Activated naive CD4-positive, alpha-beta T cell (primary cell): ENCODE measurements around the gene RMDN2.

ENCODE experiments used
- DNase-seq, 4 experiments: peaks; one replicate each; lab custom pipeline; 2025; lab: John Stamatoyannopoulos, UW

RMDN2 gene, protein sequence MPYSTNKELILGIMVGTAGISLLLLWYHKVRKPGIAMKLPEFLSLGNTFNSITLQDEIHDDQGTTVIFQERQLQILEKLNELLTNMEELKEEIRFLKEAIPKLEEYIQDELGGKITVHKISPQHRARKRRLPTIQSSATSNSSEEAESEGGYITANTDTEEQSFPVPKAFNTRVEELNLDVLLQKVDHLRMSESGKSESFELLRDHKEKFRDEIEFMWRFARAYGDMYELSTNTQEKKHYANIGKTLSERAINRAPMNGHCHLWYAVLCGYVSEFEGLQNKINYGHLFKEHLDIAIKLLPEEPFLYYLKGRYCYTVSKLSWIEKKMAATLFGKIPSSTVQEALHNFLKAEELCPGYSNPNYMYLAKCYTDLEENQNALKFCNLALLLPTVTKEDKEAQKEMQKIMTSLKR

DNA sequence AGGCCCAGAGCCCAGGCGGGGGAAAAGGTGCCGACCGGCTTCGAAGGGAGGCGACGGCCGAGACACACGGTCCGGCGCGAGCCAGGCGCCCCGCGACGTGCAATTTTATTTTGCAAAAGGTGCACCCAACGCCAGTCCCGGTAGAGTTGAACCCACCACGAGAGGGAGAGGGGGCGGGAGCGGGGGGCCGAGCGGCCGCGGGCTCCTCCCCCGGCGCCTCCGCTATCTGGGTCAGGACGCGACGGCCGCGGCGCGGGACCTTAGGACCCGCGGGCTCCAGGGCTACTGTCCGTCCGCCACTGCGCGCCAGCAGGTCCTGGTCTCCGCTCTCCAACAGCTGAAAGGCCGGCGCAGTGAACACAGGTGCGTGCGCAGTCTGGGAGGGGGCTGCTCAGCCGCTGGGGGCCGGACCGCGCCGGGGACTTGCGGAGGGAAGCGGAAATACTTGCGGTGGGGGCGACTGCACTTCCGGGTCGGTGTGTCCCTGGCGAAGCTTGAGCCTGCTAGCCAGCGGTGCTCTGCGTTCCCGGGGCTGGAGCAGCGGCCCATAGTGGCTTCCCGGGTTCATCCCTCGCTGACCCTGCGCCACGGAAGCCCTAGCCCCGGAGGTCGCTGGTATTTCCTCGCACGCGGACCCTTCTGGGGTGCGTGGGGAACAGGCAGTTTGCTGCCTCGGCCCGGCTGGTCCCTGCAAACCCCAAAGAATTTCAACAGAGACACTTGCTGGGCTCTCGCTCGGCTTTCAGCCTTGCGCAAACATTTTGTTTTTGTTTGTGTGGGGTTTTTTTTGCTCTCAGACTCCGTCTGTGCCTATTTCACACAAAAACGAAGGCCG, at the start of gene RMDN2:
RMDN2 (plus strand) TSS at position 225 of the 835 bp plus-strand sequence. CDS start 3,991 bp downstream, outside the sequence.
- DNase-seq: peak; percentile 40 to 72 (median 58)

DNA sequence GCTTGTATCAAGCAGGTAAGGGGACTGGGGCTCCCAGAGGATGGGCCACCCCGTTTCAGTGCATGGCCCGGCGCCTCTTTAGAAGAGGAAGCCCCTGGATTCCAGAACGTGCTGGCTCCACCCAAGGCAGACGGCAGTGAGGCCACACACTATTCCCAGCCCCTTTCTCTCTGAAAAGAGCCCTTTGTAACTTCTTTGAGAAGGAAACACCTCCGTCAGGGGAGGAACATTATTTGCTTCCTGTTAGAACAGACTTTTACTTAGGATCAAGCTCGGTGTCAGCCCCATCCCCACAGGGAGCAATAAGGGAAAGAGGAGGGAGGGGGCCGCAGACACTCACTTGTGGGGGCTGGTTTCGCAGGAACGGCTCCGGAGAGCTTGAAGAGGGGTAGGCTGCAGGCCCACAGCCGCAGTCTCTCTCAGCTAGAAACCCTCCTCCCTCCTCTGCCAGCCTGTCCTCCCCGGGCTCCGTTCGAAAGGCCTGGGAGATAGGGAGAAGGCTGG, 49.6 kb upstream of the RMDN2 start:
- DNase-seq: no peak

DNA sequence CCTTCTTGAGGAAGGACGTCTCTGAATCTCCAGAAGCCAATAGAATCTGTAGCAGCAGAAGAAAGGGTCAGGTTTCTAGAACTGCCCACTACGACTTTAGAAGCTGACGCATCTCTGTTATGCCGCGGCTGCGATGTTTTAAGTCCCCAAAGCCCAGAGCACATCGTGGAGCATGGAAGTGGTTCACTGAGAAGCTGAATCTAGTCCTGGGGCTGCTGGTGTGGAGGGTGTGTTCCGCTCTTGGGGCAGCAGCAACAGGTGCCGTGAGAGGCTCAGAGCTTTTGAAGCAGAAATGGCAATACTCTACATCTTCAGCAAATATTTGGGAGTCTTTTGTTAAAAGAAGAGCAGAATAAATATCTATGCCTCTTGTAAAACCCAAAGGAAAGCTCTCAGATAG, 48.9 kb upstream of the RMDN2 start:
- DNase-seq: no peak

DNA sequence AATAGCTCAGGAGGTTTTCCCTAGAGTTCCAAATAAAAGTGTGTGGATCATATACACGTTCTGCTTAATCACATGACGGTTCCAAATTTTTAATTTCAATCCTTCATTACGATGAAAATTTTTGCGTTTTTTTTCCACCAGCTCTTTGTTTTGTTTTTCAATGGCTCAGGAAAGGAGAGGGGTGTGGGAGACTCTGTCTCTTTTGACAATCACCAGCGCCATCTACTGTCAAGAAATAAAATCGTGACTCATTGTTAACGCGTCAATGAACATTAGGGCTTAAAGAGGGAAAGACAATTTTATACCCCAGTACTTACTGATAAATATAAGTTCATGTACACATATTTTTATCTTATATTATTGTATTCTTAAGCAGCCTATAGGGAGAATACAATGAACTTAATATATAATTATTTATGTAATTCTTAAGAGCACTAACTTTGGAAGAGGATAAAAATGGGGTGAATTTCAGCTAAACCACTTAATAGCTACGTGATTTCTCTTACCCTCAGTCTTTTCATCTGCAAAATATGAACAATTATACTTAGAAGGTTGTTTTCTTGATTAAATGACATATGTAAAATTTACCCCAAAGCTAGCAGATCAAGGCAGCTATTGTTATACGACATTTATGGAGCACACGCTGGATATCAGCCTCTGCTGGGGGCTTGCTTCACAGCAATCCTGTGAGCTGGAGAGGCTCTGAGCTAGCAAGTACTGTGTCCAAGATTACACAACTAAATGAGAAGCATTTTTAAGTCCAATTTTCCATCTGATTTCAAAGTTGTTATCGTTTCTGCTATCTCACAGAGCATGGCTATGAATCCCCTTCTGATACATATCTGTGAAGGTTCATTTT, 47.4 kb upstream of the RMDN2 start:
- DNase-seq: no peak

DNA sequence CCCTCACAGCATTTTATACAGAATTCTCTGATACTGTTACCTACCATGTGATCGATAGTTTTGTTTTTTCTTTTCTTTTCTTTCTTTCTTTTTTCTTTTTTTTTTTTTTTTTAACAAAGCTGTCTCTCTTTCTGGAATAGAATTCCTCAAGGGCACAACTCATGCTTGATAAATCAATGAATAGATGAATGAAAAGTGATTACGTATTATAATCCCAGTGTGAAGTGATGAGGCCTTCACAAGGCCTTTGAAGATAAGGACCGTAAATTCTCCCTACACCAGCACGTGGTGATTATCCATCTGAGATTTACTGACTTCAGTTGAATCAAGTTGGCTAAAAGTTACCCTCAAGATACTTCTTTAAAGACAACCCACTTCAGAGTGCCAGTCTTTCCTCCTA, 46.6 kb upstream of the RMDN2 start:
- no peak for DNase-seq

DNA sequence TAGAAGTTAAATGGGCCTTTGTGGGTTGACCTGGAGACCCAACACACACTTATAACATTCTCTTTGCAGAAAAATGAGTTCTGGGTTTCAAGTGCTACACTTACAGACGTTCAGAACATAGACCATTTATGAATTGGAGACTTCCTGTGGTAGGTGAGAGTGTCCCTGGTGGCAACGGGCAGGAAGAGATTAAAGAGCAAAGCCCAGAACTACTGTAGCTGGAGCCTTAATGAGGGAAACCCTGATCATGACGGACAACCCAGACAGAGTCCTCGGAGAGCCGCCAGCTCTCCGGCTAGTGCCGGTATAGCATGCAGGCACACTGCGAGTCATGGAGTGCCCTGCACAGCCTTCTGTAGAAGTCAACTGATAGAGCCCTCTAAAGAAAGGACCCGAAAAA, 44.5 kb upstream of the RMDN2 start:
- DNase-seq: no peak

DNA sequence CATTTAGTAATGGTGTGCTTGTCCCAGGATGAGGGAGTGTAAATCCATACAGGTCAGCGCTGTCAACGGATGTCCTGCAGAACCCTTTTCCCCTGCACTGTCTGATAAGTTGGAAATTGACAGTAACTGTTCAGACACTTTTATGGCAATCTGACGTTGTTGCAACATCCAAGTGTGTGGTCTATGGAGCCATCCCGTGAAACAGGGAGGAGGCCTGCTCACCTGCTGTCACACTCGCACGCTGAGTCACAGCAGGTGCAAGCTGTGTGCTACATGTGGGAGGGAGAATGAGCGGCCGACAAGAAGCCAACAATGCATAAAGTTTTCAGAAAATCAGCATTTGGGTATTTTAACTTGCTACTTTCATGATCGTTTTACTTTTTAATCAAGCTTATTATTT, 43.7 kb upstream of the RMDN2 start:
- DNase-seq: no peak

DNA sequence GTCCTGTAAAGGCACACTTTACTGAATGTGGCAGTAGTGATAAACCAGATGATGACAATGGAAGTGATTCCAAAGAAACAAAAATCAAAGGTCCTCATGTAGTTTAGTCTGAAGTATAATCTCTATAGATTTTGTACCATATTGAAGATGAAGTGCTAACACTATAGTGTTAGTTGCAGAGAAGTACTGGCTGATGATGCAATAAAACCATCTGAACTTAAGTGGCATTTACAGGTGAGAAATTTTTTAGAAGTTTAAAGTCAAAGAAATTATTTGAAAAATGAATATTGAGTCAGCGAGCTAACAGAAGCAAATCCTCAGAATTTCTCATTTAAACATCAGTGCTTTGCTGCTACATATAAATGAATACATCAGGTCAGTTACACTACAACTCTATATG, 43.1 kb upstream of the RMDN2 start:
- no peak for DNase-seq

DNA sequence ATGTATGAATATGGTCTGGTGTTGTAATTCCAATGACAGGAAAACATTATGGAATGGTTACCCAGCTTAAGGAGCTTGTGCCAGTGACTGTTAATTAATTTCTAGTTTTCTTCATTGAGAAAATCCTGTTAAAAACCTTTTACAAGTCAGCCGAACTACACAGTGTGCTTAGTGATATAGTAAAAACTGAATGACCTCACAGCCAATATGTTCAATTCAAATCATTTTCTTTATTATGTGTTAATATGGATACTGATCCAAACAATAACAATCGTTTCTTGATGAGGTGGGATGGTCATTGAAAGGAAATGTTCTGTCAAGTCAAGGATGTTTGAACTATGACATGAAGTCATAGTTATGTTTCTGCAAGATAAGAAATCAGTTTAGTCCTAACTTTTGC, 41.6 kb upstream of the RMDN2 start:
- DNase-seq: no peak

DNA sequence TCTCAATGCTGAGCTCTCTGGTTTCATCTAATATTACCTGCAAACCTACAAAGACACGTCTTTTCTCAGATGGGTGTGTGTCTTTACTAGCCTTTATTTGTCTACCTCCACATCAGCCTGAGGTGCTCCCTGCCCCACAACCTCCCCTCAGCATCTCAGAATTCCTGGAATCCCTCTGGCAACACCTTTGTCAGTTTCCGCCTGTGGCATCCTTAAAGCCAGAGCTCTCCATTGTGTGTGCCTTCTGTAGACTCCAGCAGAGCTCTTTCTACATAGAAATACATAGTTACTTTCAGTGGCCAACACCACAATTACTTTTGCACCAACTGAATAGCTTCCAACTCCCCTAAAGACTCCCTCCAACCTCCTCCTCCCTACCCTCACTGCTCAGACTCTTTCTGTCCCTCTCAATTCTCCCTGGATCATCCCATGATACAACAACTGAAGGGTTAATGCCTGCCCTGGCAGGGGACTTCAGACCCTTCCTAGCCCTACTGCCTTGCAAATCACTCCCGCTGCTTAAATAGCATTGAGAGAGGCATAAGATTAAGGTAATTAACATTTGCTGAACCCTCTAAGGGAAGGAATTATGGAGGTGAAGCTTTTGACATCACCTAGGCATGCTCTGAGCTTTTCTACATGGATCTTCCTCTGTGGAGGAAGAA, 39.6 kb upstream of the RMDN2 start:
- DNase-seq: no peak

DNA sequence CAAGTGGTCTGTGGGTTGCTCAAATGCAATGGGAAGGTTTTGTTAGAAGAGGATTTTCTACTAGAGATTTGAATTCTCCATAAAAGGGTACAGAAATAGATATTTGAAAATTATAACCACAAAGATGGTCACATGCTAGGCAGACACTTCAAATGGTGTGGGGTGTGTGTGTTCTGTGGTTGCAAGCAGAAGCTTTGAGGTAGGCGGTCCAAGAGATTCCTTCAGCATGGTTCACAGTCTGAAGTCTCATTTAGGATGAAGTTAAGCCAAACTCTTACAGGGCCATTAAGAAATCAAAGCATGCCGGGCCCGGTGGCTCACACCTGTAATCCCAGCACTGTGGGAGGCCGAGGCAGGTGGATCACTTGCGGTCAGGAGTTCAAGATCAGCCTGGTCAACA, 38.3 kb upstream of the RMDN2 start:
- DNase-seq: no peak

DNA sequence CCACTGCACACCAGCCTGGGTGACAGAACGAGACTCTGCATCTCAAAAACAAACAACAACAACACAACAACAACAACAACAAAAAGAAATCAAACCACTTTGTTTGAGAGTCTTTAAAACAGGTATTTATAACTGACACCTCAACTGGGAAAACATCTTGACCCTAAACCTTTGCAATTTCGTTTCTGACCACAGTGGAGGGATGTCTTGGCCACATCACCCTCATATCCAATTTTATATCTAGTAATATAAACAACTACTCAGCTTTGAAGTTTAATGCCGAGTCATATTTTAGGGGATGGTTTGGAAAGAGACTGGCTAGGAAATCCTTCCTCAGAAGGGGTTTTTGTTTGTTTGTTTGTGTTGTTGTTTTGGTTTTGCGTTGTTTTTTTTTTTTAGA, 37.8 kb upstream of the RMDN2 start:
- DNase-seq: no peak

DNA sequence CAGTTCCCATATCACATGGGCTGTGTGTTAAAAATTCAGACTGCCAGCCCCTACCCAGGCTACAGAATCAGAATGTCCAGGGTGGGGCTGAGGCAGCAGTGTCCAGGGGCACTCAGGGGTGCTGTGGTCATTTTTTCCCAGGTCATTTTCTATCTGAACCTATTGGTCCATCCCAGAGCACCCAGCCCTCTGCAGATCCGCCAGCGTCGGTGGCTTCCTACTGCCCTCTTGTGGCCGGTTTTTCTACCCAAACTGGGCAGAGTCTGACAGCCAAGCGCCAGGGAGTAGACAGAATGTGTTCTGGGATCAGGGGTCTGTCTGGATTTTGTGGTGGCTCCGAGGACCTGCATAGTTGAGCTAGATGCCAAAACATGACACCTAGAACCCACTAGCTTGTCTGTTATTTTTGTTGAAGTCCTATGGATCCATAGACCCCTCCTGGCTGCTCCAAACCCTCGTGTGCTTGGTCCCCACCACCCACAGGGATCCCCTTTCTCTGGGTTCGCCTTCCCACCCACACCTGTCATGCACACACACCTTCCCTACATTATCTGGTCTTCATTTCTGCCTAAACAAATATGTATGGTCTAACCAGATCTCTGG, 34.1 kb upstream of the RMDN2 start:
- DNase-seq: peak; percentile 19 to 49 (median 29)

DNA sequence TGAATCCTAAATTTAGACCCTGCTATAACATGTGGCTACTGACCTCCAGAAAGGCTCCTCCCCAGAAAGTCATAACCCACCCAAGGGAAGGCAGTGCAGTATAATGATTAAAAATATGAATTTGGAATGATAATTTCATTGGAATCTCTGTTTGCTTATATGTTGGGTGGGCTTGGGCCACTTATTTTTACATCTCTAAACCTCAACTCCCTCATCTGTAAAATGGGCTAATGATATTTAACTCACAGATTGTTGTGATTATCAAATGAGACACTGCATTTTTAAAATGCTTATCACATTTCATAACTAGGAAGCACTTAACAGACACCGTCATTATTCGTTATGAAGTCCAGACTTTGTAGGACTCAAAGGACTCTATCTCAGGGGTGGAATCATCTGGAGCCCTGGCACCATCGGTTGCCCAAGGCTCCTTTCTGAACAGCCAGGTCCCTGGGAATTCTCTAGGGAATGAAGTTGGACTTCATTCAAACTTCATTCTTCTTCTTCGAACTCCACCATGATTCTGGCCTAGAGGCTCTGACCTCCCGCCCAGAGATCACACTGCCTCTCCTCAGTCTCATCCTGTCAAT, 33.1 kb upstream of the RMDN2 start:
- no peak for DNase-seq

DNA sequence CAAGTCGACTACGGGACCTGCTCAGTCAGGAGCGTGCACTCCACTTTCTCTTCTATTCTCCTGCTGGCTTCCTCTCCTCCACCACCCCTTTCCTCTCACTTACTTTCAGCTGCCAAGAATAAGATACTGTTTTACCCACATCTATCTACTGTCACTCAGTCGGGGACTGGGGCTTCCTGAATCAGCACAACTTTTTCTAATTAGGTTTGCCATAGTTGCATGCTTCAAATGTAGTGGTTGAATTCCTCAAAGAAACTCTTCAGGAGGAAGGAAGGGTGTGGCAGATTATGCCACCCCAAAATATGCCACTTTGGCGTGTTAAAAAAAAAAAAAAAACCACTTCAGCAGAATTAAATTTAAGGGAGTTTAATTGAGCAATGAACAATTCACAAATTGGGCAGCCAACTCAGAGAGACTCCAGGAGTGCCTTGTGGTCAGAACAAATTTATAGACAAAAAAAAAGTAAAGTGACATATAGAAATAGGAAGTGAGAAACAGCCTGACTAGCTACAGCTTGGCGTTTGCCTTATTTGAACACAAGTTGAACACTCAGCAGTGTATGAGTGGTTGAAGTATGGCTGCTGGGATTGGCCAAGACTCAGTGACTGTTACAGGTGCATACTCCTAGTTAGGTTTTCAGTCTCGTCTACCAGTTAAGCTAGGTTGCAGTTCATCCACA, 32.5 kb upstream of the RMDN2 start:
- DNase-seq: no peak

DNA sequence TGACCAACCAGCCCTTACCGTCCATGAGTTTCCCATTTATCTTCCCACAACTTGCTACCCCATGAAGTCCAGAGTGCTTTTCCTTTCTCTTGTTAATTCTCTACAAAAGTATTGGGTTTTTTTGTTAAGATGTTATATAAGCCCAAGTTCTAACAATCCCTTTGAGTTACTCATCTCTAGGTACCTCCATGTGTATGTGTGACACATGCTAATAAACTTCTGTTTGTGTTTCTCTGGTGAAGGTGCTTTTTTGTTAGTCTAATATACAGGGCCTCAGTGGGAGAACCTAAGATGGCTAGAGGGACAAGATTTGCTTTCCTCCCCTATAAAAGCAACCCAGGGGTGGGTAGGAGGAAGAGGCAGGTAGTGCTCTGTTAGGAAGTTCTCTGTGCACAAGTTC, 31.8 kb upstream of the RMDN2 start:
- DNase-seq: no peak

DNA sequence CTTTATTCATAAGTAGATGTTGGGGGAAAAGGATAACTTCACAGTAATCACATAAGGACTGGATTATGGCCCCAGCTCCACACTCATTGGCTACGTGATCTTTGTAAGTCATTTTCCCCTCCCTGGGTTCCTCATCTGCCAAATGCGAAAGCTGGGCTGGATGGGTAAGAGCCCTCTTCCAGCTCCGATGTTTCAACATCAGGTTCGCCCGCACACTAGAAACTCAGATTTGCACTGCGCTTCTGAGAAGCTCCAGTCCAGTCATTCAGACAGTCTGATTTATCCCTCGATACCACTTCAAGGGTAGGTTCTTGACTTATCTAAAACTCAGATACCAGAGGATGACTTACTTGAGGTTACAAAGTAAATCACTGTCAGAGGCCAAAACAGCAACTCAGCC, 31.0 kb upstream of the RMDN2 start:
- no peak for DNase-seq

DNA sequence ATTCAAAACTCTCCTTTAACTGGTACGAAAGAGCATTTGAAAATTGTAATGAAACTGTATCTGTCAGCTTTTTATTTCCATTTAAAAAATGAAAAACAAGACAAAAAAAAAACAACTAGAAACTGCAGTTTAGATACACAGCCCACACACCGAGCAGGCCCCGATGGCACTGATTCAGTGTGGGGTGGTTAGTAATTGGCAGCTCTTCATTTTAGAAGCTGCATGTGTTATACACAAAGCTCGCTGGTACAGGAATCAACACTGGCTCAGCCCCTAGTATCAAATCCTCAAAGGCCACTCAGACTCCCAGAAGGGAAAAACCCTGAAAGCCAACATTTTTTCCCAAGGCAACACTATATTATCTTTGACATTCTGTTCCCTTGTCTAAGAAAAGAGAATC, 30.5 kb upstream of the RMDN2 start:
- no peak for DNase-seq

DNA sequence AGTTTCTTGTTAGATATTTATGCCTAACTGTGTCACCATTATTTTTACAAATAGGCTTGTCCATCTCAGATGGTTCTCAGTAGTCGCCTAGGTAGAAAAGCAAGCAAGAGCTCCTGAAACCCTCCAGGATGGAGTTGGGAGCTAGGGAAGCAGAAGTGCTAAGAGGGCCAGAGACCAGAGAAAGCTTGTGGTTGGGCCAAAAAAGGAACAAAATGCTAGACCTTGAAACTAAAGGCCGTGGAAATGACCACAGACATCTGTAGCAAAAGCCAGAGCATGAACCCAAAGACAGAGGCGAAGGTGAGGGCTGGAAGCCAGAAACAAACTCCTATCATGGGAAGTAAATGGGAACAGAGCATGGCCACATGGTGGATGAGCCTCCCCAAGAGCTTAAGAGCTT, 29.9 kb upstream of the RMDN2 start:
- DNase-seq: no peak

DNA sequence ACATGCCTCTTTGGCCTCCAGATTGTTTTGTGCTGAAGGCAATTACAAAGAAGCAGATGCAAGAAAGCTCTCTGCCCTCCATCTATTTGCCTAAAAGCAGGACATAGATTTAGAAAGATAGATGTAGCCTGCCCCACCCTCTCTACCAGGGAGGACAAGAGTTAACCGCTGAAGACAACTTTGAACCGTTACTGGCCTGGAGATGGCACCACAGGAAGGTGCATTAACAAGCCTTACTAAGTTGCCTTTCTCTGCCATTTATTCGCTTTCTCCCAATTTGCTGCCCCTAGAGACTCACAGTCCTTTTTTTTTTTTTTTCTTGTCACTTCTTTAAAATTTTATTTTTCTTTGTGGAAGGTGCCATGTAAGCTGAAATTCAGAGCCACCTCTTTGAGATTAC, 28.8 kb upstream of the RMDN2 start:
- DNase-seq: no peak
